Measurements from ENCODE around the gene APBB2. TPM values are rescaled to one million over a fixed set of nuclear protein-coding genes. Genes with fewer than 3 reads are reported as not detected.

The APBB2 gene
- total and polyA plus RNA-seq, 2 experiments from 2014 or later = 24.1 to 61.0 TPM

- H2AFZ ChIP-seq = no peak overlapping the region
- H3K9me2 ChIP-seq (ENCODE audit: insufficient read depth) = no peaks in the 10 kb centered on the region
- no peak for TF ChIP-seq EZH2 (IDR thresholded peaks at IDR 0.05; ENCODE audit: insufficient read depth, poor library complexity, severe bottlenecking)
- no peak for TF ChIP-seq EZH2phosphoT487 (IDR thresholded peaks at IDR 0.05; ENCODE audit: insufficient read depth, low read depth)
- no peaks in the 10 kb centered on the region for H4K20me1 ChIP-seq (ENCODE audit: insufficient read depth)
- H3K36me3 ChIP-seq (ENCODE audit: low read depth) = no peaks in the 10 kb centered on the region
- H3K9ac ChIP-seq = no peak overlapping the region
- DNase-seq = peak; percentile 96
- peaks cover 84% of the 10 kb centered on the region for H3K79me2 ChIP-seq (ENCODE audit: insufficient read depth)
- 44 to 48% methylated on average over 7 of the region's 7 CpGs for WGBS, 2 experiments (ENCODE audit: low coverage in 1 of 2, low lambda C conversion rate in 2 of 2, missing lambda C conversion rate in 2 of 2)
- peaks cover 49% of the 10 kb centered on the region for H3F3A ChIP-seq (ENCODE audit: insufficient read depth)
- peak overlapping the region; percentile 34 for H3K27ac ChIP-seq
- H3K27me3 ChIP-seq (replicated peaks; ENCODE audit: insufficient read depth) = no peaks in the 10 kb centered on the region
- H3K4me3 ChIP-seq = peak overlapping the region; percentile 46
- no peaks in the 10 kb centered on the region for H3K9me3 ChIP-seq (ENCODE audit: low read depth)
- H3K4me1 ChIP-seq (ENCODE audit: insufficient read depth) = peaks cover 50% of the 10 kb centered on the region
- peak overlapping the region; percentile 80 for H3K4me2 ChIP-seq (ENCODE audit: unreplicated experiment)
- in situ Hi-C loops (cut with MboI) = no loop called here
Observed at GRCh38 chr4:41178372-41179370, 35.7 kb downstream of the APBB2 start.

GRCh38 chr4:41177016-41177415 lies 37.3 kb downstream of the APBB2 start:
- Histone ChIP-seq H3K27ac (peak overlapping the region; percentile 63), H3K36me3 (ENCODE audit: low read depth) (no peaks in the 10 kb centered on the region), H3K9me2 (ENCODE audit: insufficient read depth) (no peaks in the 10 kb centered on the region), H3K27me3 (replicated peaks; ENCODE audit: insufficient read depth) (no peaks in the 10 kb centered on the region), H3F3A (ENCODE audit: insufficient read depth) (peaks cover 49% of the 10 kb centered on the region), H3K9me3 (ENCODE audit: low read depth) (no peaks in the 10 kb centered on the region), H2AFZ (no peak overlapping the region), H3K4me2 (ENCODE audit: unreplicated experiment) (peak overlapping the region; percentile 80), H3K79me2 (ENCODE audit: insufficient read depth) (peaks cover 84% of the 10 kb centered on the region), H3K4me3 (peak overlapping the region; percentile 56), H4K20me1 (ENCODE audit: insufficient read depth) (no peaks in the 10 kb centered on the region), H3K4me1 (ENCODE audit: insufficient read depth) (peaks cover 50% of the 10 kb centered on the region), H3K9ac (0 out of 2 replicates have a peak overlapping the region, but pooled peaks have one; percentile 43)
- peak; percentile 86 for DNase-seq
- TF ChIP-seq EZH2phosphoT487 (IDR thresholded peaks at IDR 0.05; ENCODE audit: insufficient read depth, low read depth) = no peak
- TF ChIP-seq EZH2 (IDR thresholded peaks at IDR 0.05; ENCODE audit: insufficient read depth, poor library complexity, severe bottlenecking) = no peak
- in situ Hi-C loops (cut with MboI) = no loop called here

GRCh38 chr4:41176340-41176739 lies 38.0 kb downstream of the APBB2 start:
- peaks cover 49% of the 10 kb centered on the region for H3F3A ChIP-seq (ENCODE audit: insufficient read depth)
- H3K4me3 ChIP-seq = peak overlapping the region; percentile 56
- in situ Hi-C loops (cut with MboI) = no loop called here
- peak overlapping the region; percentile 80 for H3K4me2 ChIP-seq (ENCODE audit: unreplicated experiment)
- H3K27me3 ChIP-seq (replicated peaks; ENCODE audit: insufficient read depth) = no peaks in the 10 kb centered on the region
- no peaks in the 10 kb centered on the region for H4K20me1 ChIP-seq (ENCODE audit: insufficient read depth)
- H2AFZ ChIP-seq = 0 out of 2 replicates have a peak overlapping the region, but pooled peaks have one; percentile 28
- H3K9me3 ChIP-seq (ENCODE audit: low read depth) = no peaks in the 10 kb centered on the region
- peaks cover 84% of the 10 kb centered on the region for H3K79me2 ChIP-seq (ENCODE audit: insufficient read depth)
- H3K4me1 ChIP-seq (ENCODE audit: insufficient read depth) = peaks cover 50% of the 10 kb centered on the region
- 10 to 21% methylated on average over 1 of the region's 1 CpG for WGBS, 2 experiments (ENCODE audit: low coverage in 1 of 2, low lambda C conversion rate in 2 of 2, missing lambda C conversion rate in 2 of 2)
- no peaks in the 10 kb centered on the region for H3K9me2 ChIP-seq (ENCODE audit: insufficient read depth)
- DNase-seq = peak; percentile 73
- peak overlapping the region; percentile 43 for H3K9ac ChIP-seq
- TF ChIP-seq EZH2 (IDR thresholded peaks at IDR 0.05; ENCODE audit: insufficient read depth, poor library complexity, severe bottlenecking) (no peak), EZH2phosphoT487 (IDR thresholded peaks at IDR 0.05; ENCODE audit: insufficient read depth, low read depth) (no peak)
- no peaks in the 10 kb centered on the region for H3K36me3 ChIP-seq (ENCODE audit: low read depth)
- peak overlapping the region; percentile 63 for H3K27ac ChIP-seq

GRCh38 chr4:41175794-41176193 lies 38.5 kb downstream of the APBB2 start:
- no peak for TF ChIP-seq EZH2 (IDR thresholded peaks at IDR 0.05; ENCODE audit: insufficient read depth, poor library complexity, severe bottlenecking)
- TF ChIP-seq EZH2phosphoT487 (IDR thresholded peaks at IDR 0.05; ENCODE audit: insufficient read depth, low read depth) = no peak
- H3K9ac ChIP-seq = peak overlapping the region; percentile 43
- in situ Hi-C loops (cut with MboI) = no loop called here
- H3K9me3 ChIP-seq (ENCODE audit: low read depth) = no peaks in the 10 kb centered on the region
- H3K4me1 ChIP-seq (ENCODE audit: insufficient read depth) = peaks cover 50% of the 10 kb centered on the region
- peak overlapping the region; percentile 80 for H3K4me2 ChIP-seq (ENCODE audit: unreplicated experiment)
- no peaks in the 10 kb centered on the region for H3K27me3 ChIP-seq (replicated peaks; ENCODE audit: insufficient read depth)
- peak; percentile 17 for DNase-seq
- H3K27ac ChIP-seq = peak overlapping the region; percentile 63
- no peaks in the 10 kb centered on the region for H3K9me2 ChIP-seq (ENCODE audit: insufficient read depth)
- H3K4me3 ChIP-seq = peak overlapping the region; percentile 56
- H4K20me1 ChIP-seq (ENCODE audit: insufficient read depth) = no peaks in the 10 kb centered on the region
- peaks cover 49% of the 10 kb centered on the region for H3F3A ChIP-seq (ENCODE audit: insufficient read depth)
- H3K36me3 ChIP-seq (ENCODE audit: low read depth) = no peaks in the 10 kb centered on the region
- H2AFZ ChIP-seq = 0 out of 2 replicates have a peak overlapping the region, but pooled peaks have one; percentile 28
- H3K79me2 ChIP-seq (ENCODE audit: insufficient read depth) = peaks cover 84% of the 10 kb centered on the region
